GM12875 (cell line): Measurements from ENCODE around the gene PADI3.
"Not testable (repeated sequence)": the region's sequence is repeated elsewhere in the genome, so short reads cannot be mapped to it uniquely, and the experiment has no call there.

Source experiments
- H3K4me3 ChIP-seq: one replicate; pipeline ENCODE4 v1.5.1; 2011; ENCODE audit warnings: low read depth, low read length, control low read depth
- TF ChIP-seq, protein P1 (sequence below): IDR thresholded peaks from 2 replicates; pipeline ENCODE4 v1.5.1; 2011; ENCODE audit warnings: low read depth, mild to moderate bottlenecking, control low read depth, inconsistent platforms, low read length, moderate library complexity, borderline replicate concordance; ENCODE audit not compliant: insufficient read depth

Gene PADI3

DNA sequence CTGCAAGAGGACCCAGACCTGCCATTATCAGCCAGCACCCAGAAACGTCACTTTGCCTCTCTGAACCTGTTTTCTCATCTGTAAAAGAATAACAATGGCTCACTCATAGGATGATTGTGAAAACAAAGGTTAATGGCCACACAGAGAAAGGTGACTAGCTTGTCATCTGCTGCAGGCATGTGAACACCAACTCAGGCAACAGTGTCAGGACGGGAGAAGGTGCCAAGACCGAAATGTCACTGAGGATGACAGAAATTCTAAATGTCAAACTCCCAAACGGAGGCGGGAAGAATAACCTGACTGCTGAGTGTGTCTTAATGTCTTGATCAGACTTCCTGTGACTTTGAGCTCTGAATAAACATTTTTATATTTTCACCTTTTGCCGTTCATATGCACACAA lies 69.4 kb downstream of the PADI3 start:
- no peak overlapping the region for H3K4me3 ChIP-seq
- TF ChIP-seq, protein P1, sequence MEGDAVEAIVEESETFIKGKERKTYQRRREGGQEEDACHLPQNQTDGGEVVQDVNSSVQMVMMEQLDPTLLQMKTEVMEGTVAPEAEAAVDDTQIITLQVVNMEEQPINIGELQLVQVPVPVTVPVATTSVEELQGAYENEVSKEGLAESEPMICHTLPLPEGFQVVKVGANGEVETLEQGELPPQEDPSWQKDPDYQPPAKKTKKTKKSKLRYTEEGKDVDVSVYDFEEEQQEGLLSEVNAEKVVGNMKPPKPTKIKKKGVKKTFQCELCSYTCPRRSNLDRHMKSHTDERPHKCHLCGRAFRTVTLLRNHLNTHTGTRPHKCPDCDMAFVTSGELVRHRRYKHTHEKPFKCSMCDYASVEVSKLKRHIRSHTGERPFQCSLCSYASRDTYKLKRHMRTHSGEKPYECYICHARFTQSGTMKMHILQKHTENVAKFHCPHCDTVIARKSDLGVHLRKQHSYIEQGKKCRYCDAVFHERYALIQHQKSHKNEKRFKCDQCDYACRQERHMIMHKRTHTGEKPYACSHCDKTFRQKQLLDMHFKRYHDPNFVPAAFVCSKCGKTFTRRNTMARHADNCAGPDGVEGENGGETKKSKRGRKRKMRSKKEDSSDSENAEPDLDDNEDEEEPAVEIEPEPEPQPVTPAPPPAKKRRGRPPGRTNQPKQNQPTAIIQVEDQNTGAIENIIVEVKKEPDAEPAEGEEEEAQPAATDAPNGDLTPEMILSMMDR, result no peak

DNA sequence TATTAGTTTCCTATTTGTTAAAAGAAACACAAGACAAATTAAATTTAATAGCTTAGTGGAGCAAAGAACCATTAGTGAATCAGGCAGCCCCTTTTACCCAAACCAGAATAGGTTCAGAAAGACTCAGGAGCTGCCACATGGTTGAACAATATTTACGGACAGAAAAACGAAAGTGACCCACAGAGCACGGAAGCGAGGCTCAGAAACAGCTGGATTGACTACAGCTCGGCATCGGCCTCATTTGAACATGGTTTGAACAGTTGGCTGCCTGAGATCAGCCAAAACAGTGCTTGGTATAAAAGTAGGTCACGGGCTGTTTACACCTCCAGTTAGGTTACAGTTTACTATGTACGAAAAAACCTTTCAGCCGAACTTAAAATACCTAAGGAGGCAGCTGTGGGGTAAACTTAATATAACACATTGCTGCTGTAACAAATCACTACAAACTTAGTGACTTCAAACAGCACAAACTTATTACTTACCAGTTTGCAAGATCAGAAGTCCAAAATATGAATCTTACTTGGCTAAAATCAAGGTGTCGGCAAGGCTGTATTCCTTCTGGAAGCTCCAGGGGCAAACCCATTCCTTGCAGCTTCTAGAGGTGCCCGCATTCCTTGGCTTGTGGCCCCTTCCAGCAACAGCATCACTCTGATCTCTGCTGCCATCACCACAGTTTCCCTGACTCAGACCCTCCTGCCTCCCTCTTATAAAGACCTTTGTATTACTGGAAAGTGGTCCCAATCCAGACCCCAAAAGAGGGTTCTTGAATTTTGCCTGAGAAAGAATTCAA lies 70.9 kb downstream of the PADI3 start:
- TF ChIP-seq, protein P1, result no peak
- no peak overlapping the region for H3K4me3 ChIP-seq

DNA sequence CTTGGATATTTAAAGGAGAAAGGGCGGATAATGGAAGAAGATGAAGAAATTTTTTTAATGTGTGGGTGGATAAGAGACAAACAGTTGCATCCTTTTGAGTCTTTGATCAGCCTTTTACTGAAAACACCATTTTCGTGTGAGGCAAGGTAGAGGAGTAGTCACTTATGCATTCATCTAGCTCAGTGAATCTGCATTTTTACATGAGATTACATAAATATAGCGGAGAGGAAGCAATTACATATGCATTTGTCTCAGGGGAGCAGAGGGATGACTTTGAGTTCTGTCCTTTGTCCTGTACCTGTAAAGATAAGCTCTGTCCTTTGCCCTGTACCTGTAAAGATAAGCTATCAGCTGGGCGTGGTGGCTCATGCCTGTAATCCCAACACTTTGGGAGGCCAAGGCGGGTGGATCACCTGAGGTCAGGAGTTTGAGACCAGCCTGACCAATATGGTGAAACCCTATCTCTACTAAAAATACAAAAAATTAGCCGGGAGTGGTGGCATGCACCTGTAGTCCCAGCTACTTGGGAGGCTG lies 73.0 kb downstream of the PADI3 start:
- not testable (repeated sequence) for H3K4me3 ChIP-seq

DNA sequence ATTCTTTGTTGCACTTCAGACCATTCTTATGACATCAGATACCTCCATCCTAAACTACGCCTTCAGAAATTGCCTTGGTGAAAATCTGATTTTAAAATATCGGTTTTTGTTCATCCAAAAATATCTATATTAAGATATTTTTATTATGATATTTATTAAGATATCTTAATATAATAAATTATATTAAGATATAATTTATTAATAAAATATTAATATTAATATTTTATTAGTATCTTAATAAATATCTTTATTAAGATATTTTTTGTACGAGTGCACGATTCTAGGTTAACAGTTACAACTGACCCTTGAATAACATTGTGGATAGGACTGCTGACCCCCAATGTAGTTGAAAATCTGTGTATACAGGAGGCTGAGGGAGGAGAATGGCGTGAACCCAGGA lies 80.0 kb downstream of the PADI3 start:
- TF ChIP-seq, protein P1, result no peak
- H3K4me3 ChIP-seq, result no peak overlapping the region

DNA sequence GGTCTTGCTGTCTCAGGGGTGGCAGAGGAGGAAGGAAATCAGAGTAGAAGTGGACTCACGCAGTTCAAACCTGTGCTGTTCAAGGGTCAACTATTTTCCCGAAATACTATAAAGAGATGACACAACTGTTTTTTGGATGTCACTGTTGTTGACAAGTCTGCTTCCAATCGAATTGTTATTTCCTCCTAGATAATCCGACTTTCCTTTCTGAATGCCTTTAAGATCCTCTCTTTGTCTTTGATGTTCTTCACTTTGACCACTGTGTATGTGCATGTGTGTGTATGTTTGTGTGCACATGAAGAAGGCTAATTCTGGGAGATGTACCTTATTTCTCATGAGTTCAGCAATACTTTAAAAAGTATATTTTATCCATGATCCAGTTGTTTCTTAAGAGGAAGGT lies 80.7 kb downstream of the PADI3 start:
- H3K4me3 ChIP-seq, result no peak overlapping the region
- TF ChIP-seq, protein P1, result no peak

DNA sequence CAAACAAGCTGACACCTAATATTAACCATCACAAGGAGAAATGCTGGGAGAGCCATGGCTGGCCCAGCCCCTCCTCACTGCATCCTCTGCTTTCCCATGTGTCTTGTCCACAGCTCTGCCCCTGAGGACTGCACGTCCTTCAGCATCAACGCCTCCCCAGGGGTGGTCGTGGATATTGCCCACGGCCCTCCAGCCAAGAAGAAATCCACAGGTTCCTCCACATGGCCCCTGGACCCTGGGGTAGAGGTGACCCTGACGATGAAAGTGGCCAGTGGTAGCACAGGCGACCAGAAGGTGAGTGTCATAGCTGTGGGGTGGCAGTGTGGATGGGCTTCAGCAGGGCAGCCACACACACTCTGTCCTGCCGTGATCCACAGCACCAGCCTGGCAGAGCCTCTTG lies 82.0 kb downstream of the PADI3 start:
- TF ChIP-seq, protein P1, result no peak
- H3K4me3 ChIP-seq, result no peak overlapping the region

DNA sequence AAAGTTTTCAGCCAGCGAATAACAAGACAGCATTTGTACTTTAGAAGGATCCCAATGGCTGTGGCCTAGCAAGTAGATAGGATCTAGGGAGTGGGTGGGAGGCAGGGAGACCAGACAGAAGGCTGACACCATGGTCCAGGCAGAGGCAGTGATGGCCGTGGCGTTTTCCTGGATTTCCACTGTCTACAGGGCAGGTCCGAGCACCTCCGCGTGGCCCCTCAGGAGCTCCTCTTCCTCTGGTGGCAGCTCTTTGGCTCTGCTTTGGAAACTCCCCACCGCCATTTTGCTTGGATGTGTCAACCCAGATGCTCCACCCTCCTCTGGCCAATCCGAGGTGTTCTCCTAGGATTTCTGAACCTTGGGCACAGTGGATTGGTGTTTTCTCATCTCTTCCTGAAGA lies 84.2 kb downstream of the PADI3 start:
- H3K4me3 ChIP-seq, result no peak overlapping the region
- TF ChIP-seq, protein P1, result no peak
